Right lobe of liver (tissue), 6 donors: Measurements from ENCODE around the gene RHBDF1. TPM values are rescaled to one million over a fixed set of nuclear protein-coding genes. Genes with fewer than 3 reads are reported as not detected.

Source experiments
- ATAC-seq, 4 donors: fragments of 200-7000 bp; cut with Tn5 transposase; one replicate each; pipeline ENCODE4 v1.9.1; 2020; ENCODE audit warnings: mild to moderate bottlenecking in 4 of 4, moderate library complexity in 4 of 4
- DNase-seq, 3 donors: peaks; one replicate each; pipeline ENCODE4 v3.0.0-alpha.2; 2020
- H3K27ac ChIP-seq, 3 donors: fragments of 200-600 bp; one replicate each; pipeline ENCODE4 v1.8.0; 2022
- H3K27me3 ChIP-seq, 2 donors: fragments of 200-600 bp; one replicate each; pipeline ENCODE4 v1.8.0; 2022
- H3K36me3 ChIP-seq, 4 donors: fragments of 200-600 bp; sonication (generic) in 1 of 4; one replicate each; pipeline versions ENCODE4 v1.5.1 to v1.8.0; 2017 to 2022; ENCODE audit warnings: control low read depth in 1 of 4
- H3K4me1 ChIP-seq, 4 donors: fragments of 200-600 bp; sonication (generic) in 1 of 4; one replicate each; pipeline versions ENCODE4 v1.5.1 to v1.8.0; 2017 to 2022; ENCODE audit warnings: control low read depth in 1 of 4
- H3K4me3 ChIP-seq, 3 donors: fragments of 200-600 bp; one replicate each; pipeline ENCODE4 v1.8.0; 2022
- H3K9me3 ChIP-seq, 4 donors: fragments of 200-600 bp; sonication (generic) in 1 of 4; one replicate each; pipeline versions ENCODE4 v1.5.1 to v1.8.0; 2017 to 2022; ENCODE audit warnings: control low read depth in 1 of 4
- POLR2A ChIP-seq: fragments of 450-650 bp; IDR thresholded peaks from one replicate; pipeline ENCODE4 v1.6.1; 2017; ENCODE audit warnings: antibody characterized with exemption, mild to moderate bottlenecking
- WGBS: methylation state at CpG from one replicate; pipeline ENCODE4 v1.1.6; 2018; ENCODE audit warnings: low coverage, low lambda C conversion rate; ENCODE audit not compliant: insufficient coverage; ENCODE audit errors: missing lambda C conversion rate; 5-methylcytosine and 5-hydroxymethylcytosine counted together
- intact Hi-C, 2 donors: fragments of 100-400 bp; cut with DNase I; formaldehyde crosslinking; loops; one replicate each; pipeline versions ENCODE4 v1.11.2 to v1.14.1; 2022
- total RNA-seq, 6 experiments: library from RNA; depleted of rRNA in 2 of 6; stranded (reverse); fragments of >200 nt in 2 of 6; fragmentation: NEBNext Ultra II Directional in 3 of 6; extraction: Animal tissue kit (Norgen Biotek cat#: 25700) in 3 of 6; gene quantifications; one replicate each; pipeline versions ENCODE4 v1.1.0 to v1.2.4, GENCODE V29; 2016 to 2023
- TF ChIP-seq, protein P1 (sequence below), 4 donors: fragments of 200-600 bp in 3 of 4; fragments of 450-650 bp in 1 of 4; IDR thresholded peaks; one replicate each; pipeline versions ENCODE4 v1.5.1 to v1.8.0; 2016 to 2022; ENCODE audit warnings: antibody characterized with exemption in 4 of 4, mild to moderate bottlenecking in 2 of 4
- donor health status: DM: no; HTN: yes; CAD: no.
- donor health status: DM: no; HTN: no; CAD: no.
- donor health status: DM: no; HTN: no; CAD: no.
- donor health status: DM: no; HTN: yes; CAD: no.
- donor health status: DM: no; HTN: yes; CAD: no.

RHBDF1 gene
- total RNA-seq, 6 experiments from 2014 or later = 5.0 to 14.3 (median 7.1) TPM

DNA sequence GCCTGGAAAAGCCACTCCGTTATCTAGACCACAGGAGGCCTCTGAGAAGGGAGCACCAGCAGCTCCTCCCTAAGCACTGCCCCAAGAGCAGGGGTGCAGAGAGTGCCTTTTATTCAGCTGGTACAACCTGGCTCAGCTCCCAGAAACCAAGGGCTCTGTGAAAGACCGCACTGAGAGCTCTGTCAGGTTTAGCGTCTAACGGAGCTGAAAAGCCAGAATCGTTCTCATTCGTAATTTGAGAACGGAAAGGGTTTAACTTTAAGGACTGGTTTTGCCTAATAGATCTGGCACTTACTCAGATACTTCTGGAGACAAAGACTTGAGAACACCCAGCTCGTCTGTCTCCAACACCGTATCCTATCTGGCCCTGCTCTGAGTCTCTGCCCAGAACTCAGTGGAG lies 19.1 kb upstream of the RHBDF1 start:
- Histone ChIP-seq H3K27me3 (no peaks in the 10 kb centered on the region), H3K4me1 (no peaks in the 10 kb centered on the region), H3K27ac (no peak overlapping the region), H3K4me3 (no peak overlapping the region), H3K36me3 (peaks cover 0 to 23% (median 4%) of the 10 kb centered on the region in 4 donors), H3K9me3 (no peaks in the 10 kb centered on the region)
- 60% methylated on average over 9 of the region's 9 CpGs for WGBS
- peak in 2 of 4 donors; percentile 5 to 26 for ATAC-seq
- no peak for DNase-seq
- TF ChIP-seq POLR2A = no peak
- TF ChIP-seq, protein P1, sequence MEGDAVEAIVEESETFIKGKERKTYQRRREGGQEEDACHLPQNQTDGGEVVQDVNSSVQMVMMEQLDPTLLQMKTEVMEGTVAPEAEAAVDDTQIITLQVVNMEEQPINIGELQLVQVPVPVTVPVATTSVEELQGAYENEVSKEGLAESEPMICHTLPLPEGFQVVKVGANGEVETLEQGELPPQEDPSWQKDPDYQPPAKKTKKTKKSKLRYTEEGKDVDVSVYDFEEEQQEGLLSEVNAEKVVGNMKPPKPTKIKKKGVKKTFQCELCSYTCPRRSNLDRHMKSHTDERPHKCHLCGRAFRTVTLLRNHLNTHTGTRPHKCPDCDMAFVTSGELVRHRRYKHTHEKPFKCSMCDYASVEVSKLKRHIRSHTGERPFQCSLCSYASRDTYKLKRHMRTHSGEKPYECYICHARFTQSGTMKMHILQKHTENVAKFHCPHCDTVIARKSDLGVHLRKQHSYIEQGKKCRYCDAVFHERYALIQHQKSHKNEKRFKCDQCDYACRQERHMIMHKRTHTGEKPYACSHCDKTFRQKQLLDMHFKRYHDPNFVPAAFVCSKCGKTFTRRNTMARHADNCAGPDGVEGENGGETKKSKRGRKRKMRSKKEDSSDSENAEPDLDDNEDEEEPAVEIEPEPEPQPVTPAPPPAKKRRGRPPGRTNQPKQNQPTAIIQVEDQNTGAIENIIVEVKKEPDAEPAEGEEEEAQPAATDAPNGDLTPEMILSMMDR (IDR thresholded peaks at IDR 0.05) = no peak
- intact Hi-C loops = no loop called here

DNA sequence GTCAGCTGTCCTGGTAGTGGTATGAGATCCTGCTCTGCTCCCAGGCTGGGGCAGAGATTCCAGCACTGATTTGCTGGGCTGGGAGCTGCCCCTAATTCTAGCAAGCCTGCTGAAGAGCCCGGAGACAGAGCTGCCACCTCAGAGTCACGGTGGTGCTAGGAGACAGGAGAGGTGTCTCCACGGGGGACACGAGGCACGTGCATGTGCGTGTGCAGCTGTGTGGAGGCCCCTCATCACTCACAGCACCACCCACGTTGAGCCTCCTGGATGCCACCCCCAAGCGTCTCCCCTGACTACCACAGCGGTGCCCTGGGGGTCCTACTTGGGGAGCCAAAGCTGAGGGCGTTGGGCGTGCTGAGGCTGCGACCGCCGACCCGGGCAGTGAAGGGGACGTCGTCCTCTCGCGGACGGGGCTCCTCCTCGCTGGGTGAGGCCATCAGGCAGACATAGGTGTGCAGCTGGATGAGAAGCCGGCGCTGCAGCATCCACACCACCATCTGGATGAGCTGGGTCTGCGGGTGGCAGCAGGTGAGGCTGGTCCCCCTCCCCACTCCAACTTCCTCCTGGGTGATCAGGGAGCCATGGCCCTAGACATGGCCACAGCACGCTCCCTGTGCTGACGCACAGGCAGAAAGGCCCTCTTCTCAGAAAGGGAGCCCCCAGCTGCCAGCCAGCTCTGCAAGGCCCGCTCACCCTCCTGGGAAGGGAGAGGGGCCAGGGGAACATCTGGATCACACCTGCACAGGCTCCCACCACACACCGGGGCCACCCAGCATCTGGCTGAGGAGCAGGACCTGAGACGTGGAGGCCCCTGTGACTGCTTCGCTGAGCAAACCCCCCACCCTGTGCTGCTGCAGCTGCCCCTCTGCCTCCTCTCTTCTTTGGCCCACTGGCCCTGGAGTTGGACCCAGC lies 17.2 kb upstream of the RHBDF1 start:
- Histone ChIP-seq H3K36me3 (peaks cover 0 to 32% (median 4%) of the 10 kb centered on the region in 4 donors), H3K9me3 (no peaks in the 10 kb centered on the region), H3K4me3 (no peak overlapping the region), H3K27ac (no peak overlapping the region), H3K4me1 (no peaks in the 10 kb centered on the region), H3K27me3 (no peaks in the 10 kb centered on the region)
- WGBS = 60% methylated on average over 1 of the region's 30 CpGs
- intact Hi-C loops = no loop called here
- TF ChIP-seq, protein P1 (IDR thresholded peaks at IDR 0.05) = no peak
- no peak for TF ChIP-seq POLR2A
- no peak for ATAC-seq
- no peak for DNase-seq

DNA sequence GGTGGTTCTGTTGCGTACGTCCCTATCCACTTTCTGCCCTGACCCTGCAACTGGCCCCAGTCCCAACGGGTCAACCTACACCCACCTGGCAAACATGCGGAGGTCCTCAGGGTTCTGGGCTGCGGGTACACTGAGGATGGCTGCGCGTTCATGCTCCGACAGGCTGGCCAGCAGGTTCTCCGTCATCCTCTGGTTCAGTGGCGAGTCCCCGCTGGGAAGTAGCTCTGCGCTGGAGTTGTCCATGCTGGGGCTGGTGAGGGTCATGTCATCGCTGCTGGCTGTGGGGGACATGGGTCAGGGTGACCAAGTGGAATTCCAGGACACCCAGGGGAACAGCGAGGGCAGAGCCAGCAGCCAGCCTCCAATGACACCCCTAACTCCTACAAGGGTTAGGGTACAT lies 16.2 kb upstream of the RHBDF1 start:
- no peaks in the 10 kb centered on the region for H3K4me1 ChIP-seq
- no peak for DNase-seq
- WGBS = 95% methylated on average over 7 of the region's 14 CpGs
- H3K4me3 ChIP-seq = no peak overlapping the region
- H3K27ac ChIP-seq = no peak overlapping the region
- no peaks in the 10 kb centered on the region for H3K27me3 ChIP-seq
- no peaks in the 10 kb centered on the region for H3K9me3 ChIP-seq
- peaks cover 0 to 32% (median 4%) of the 10 kb centered on the region in 4 donors for H3K36me3 ChIP-seq
- no peak for TF ChIP-seq POLR2A
- TF ChIP-seq, protein P1 (IDR thresholded peaks at IDR 0.05) = no peak
- intact Hi-C loops = no loop called here
- ATAC-seq = no peak

DNA sequence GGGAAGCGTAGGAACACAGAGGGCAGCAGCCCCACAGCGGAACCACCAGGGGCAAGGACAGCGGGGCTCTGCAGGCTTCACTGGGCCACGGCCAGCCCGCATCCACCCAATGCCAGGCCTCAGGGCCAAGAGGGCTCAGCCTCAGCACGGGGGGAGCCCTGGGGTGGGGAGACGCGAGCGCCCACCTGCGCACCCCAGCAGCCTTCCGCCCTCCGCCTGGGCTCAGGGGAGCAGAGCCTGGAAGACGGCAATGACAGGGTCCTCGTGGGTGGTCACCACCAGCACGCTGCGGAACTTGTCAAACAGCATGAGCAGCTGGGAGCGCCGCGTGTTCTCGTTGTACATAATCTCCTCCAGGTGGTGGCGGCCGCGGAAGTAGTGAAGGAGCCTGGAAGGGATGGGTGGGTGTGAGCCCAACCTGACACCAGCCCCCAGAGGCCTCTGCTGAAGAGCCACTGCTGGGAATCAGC lies 14.1 kb upstream of the RHBDF1 start:
- no peaks in the 10 kb centered on the region for H3K4me1 ChIP-seq
- H3K9me3 ChIP-seq = no peaks in the 10 kb centered on the region
- TF ChIP-seq POLR2A = no peak
- TF ChIP-seq, protein P1 (IDR thresholded peaks at IDR 0.05) = no peak
- no peaks in the 10 kb centered on the region for H3K27me3 ChIP-seq
- 90% methylated on average over 10 of the region's 23 CpGs for WGBS
- H3K27ac ChIP-seq = no peak overlapping the region
- ATAC-seq (peak in 1 of 4 donors; percentile 4), DNase-seq (no peak)
- H3K4me3 ChIP-seq = no peak overlapping the region
- peaks cover 0 to 34% (median 4%) of the 10 kb centered on the region in 4 donors for H3K36me3 ChIP-seq
- intact Hi-C loops = no loop called here
